ENCODE measurements around the gene TUBA1C. TPM values are rescaled to one million over a fixed set of nuclear protein-coding genes. Genes with fewer than 3 reads are reported as not detected.

Gene TUBA1C
- total and polyA plus RNA-seq, 9 of the 15 experiments (the other 6 are each of a cell fraction or from before 2014, with no cell fraction given) = 755 to 3,012 (median 914) TPM

GRCh38 chr12:49282302-49282701, 17.4 kb downstream of the TUBA1C start:
- no peak overlapping the region for H3K4me2 ChIP-seq (ENCODE audit: insufficient read depth, low read length)
- in situ Hi-C loops (cut with MboI) = no loop called here
- DNase-seq (ENCODE audit: extremely low read depth in 1 of 4, low spot score in 3 of 4) (no peak), FAIRE-seq (no peak), ATAC-seq (peak; percentile 10; the same call in 1 of the 3 replicates)
- no peaks in the 10 kb centered on the region for H3K36me3 ChIP-seq (ENCODE audit: control insufficient read depth, insufficient read depth, low read length)
- no peaks in the 10 kb centered on the region for H3K9me1 ChIP-seq (ENCODE audit: control insufficient read depth, insufficient read depth, low read length)
- H3K9me3 ChIP-seq (replicated peaks; ENCODE audit: control insufficient read depth, insufficient read depth, low read depth, low read length) = no peaks in the 10 kb centered on the region
- no peaks in the 10 kb centered on the region; the same call in 2 of the 3 replicates for H3K79me2 ChIP-seq (ENCODE audit: control insufficient read depth, insufficient read depth, low read length)
- POLR2A ChIA-PET = interaction anchor here (0.6 to 4.7 kb wide), 6 partner anchors 8 to 84 kb away, joined by 3 to 34 read pairs (median 4); partner anchors contain the start of gene TUBA1C
- peak overlapping the region in 1 of 2 experiments; percentile 2; a peak in 1 of 4 replicates for H3K9ac ChIP-seq (ENCODE audit: insufficient read depth in 1 of 2, low read depth in 2 of 2, low read length in 2 of 2)
- WGBS (ENCODE audit: insufficient coverage, low coverage, missing lambda C conversion rate) = 73% methylated on average over 4 of the region's 5 CpGs
- H3K27ac ChIP-seq (ENCODE audit: extremely low read depth, low read depth, low read length) = no peak overlapping the region
- TF ChIP-seq KDM1A (IDR thresholded peaks at IDR 0.05) = no peak
- 0 out of 2 replicates have a peak, but pooled peaks have one; percentile 35 for TF ChIP-seq ZBTB26 (CRISPR knock-in tag; IDR thresholded peaks at IDR 0.05)
- TF ChIP-seq FOXO4 (CRISPR knock-in tag; IDR thresholded peaks at IDR 0.05) = no peak
- TF ChIP-seq ZNF512 (tag; IDR thresholded peaks at IDR 0.05) = peak; percentile 64
- TF ChIP-seq NFE2L1 (tag; IDR thresholded peaks at IDR 0.05; ENCODE audit: borderline replicate concordance, low read depth) = no peak
- no peak for TF ChIP-seq MAFF (IDR thresholded peaks at IDR 0.05; ENCODE audit: low read length)
- TF ChIP-seq MTA1 (IDR thresholded peaks at IDR 0.05; ENCODE audit: borderline replicate concordance) = 0 out of 2 replicates have a peak, but pooled peaks have one; percentile 20
- peak; percentile 64 for TF ChIP-seq PRDM10 (IDR thresholded peaks at IDR 0.05; ENCODE audit: partially characterized antibody)
- no TSS peak for BruUV-seq (replicated peaks)
- H4K20me1 ChIP-seq (replicated peaks; ENCODE audit: control insufficient read depth, insufficient read depth, low read length) = peaks cover 3% of the 10 kb centered on the region; the same call in 1 of the 2 replicates
- no peak overlapping the region for H3K4me3 ChIP-seq
- H3K4me1 ChIP-seq (replicated peaks in 1 of 2; ENCODE audit: control insufficient read depth in 2 of 2, insufficient read depth in 2 of 2, low read length in 2 of 2) = peaks cover 12 to 16% of the 10 kb centered on the region in 2 experiments
- peak overlapping the region; percentile 63 for H2AFZ ChIP-seq (ENCODE audit: low read depth, low read length)
- intact Hi-C loops (cut with micrococcal nuclease) = no loop called here
- CTCF ChIA-PET (ENCODE audit: low intra/inter-chr PET ratio) = no interaction called here
- no peaks in the 10 kb centered on the region for H3K27me3 ChIP-seq (ENCODE audit: control insufficient read depth in 2 of 2, insufficient read depth in 2 of 2, low read length in 2 of 2)

Data from K562 (cell line).